Fibroblast of skin of left quadriceps (primary cell): ENCODE measurements around the gene ARSK.

Experiments
- DNase-seq, 2 experiments: peaks; one replicate each; pipeline ENCODE4 v3.0.0-alpha.2; 2013; ENCODE audit warnings: low read depth in 2 of 2

ARSK gene

GRCh38 chr5:95554647-95555548 is at the start of gene ARSK, which contains the start of gene SKIC3:
Gene ARSK, plus strand, starts transcription at chr5:95555101. Its CDS starts 178 bp downstream, at chr5:95555279.
Gene SKIC3, minus strand, starts transcription at chr5:95554977. Its CDS starts 7,827 bp downstream, at chr5:95547150.
- peak; percentile 99 for DNase-seq

- DNase-seq, result no peak
Observed at GRCh38 chr5:95508550-95508949, 46.4 kb upstream of the ARSK start.

- DNase-seq, result no peak
Observed at GRCh38 chr5:95511606-95512005, 43.3 kb upstream of the ARSK start.

GRCh38 chr5:95518417-95518816 is 36.5 kb upstream of the ARSK start:
- no peak for DNase-seq

- DNase-seq, result no peak
Observed at GRCh38 chr5:95519151-95519550, 35.8 kb upstream of the ARSK start.

GRCh38 chr5:95519681-95520080 is 35.2 kb upstream of the ARSK start:
- no peak for DNase-seq

GRCh38 chr5:95520206-95520605 is 34.7 kb upstream of the ARSK start:
- no peak for DNase-seq

- DNase-seq, result no peak
Observed at GRCh38 chr5:95524423-95524822, 30.5 kb upstream of the ARSK start.

GRCh38 chr5:95526871-95527270 is 28.0 kb upstream of the ARSK start:
- no peak for DNase-seq

GRCh38 chr5:95528565-95528964 is 26.3 kb upstream of the ARSK start:
- DNase-seq, result no peak

- DNase-seq, result peak in 1 of 2 experiments; percentile 7
Observed at GRCh38 chr5:95530416-95530815, 24.5 kb upstream of the ARSK start.

GRCh38 chr5:95531491-95531890 is 23.4 kb upstream of the ARSK start:
- DNase-seq, result no peak

GRCh38 chr5:95532415-95532814 is 22.5 kb upstream of the ARSK start:
- DNase-seq, result no peak

- DNase-seq, result no peak
Observed at GRCh38 chr5:95533106-95533505, 21.8 kb upstream of the ARSK start.

GRCh38 chr5:95533761-95534160 is 21.1 kb upstream of the ARSK start:
- DNase-seq, result no peak

GRCh38 chr5:95537501-95537900 is 17.4 kb upstream of the ARSK start:
- no peak for DNase-seq

- no peak for DNase-seq
Observed at GRCh38 chr5:95543017-95543705, 11.7 kb upstream of the ARSK start.

- DNase-seq, result no peak
Observed at GRCh38 chr5:95549030-95549429, 5.9 kb upstream of the ARSK start.

GRCh38 chr5:95554331-95554646 is 612 bp upstream of the ARSK start:
- DNase-seq, result no peak

GRCh38 chr5:95555553-95555952 is 652 bp downstream of the ARSK start:
- DNase-seq, result no peak

- DNase-seq, result no peak
Observed at GRCh38 chr5:95557841-95558240, 2.9 kb downstream of the ARSK start.

- DNase-seq, result no peak
Observed at GRCh38 chr5:95562282-95562681, 7.4 kb downstream of the ARSK start.

GRCh38 chr5:95563367-95563766 is 8.5 kb downstream of the ARSK start:
- no peak for DNase-seq
